ENCODE data around the gene TNP2.
A peak's percentile ranks its signal among the peaks of the same experiment; 100 is the strongest.
"Not testable (repeated sequence)": the region's sequence is repeated elsewhere in the genome, so short reads cannot be mapped to it uniquely, and the experiment has no call there.

TNP2 gene

DNA sequence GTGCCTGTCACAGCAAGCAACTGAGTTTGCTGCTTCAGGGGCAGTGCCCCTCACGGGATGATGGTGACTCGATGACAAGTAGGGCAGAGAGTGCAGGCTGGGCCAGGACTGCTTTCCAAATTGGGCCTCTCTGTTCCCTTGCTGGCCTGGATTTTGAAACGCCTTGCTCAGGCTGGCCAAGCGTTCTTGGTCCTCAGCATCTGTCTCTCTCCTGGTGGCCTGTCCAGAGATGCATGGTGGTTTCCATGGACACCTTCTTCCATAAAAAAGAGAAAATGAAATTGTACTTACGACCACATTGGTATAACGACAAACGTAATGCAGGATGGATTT, 31.4 kb upstream of the TNP2 start:
- DNase-seq (ENCODE audit: low read depth in 3 of 3, low spot score in 1 of 3): no peak

DNA sequence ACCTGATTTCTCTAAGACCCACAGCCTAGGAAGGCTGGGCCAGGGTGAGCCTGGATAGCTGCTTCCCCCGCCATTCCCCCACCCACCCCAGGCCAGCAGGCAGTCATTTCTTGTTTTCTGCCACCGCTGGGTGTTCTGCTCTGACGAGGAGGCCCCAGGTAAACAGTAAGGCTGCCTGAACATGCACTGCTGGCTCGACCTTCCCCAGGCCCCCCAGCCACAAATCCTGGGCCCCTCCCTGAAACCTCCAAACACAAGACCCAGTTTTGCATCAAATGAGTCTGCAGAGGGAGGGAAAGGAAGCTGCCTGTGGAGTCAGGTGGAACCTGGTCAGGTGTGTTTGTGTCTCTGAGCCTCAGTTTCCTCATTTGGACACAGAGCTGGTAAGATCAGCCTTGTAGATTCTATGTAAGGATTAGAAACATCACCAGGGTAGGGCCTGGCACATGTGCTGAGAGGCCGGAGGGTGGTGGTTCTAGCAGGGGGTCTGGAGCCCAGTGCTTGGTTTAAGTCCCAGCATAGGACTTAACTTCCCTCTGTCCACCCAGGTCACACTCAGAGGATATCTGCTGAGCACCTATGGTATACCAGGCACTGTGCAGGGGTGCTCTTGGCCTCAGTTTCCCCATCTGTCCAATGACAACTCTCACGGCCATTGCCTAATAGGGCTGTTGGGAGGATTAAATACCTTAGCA, 30.9 kb upstream of the TNP2 start:
- no peak for DNase-seq (ENCODE audit: low read depth in 3 of 3, low spot score in 1 of 3)

DNA sequence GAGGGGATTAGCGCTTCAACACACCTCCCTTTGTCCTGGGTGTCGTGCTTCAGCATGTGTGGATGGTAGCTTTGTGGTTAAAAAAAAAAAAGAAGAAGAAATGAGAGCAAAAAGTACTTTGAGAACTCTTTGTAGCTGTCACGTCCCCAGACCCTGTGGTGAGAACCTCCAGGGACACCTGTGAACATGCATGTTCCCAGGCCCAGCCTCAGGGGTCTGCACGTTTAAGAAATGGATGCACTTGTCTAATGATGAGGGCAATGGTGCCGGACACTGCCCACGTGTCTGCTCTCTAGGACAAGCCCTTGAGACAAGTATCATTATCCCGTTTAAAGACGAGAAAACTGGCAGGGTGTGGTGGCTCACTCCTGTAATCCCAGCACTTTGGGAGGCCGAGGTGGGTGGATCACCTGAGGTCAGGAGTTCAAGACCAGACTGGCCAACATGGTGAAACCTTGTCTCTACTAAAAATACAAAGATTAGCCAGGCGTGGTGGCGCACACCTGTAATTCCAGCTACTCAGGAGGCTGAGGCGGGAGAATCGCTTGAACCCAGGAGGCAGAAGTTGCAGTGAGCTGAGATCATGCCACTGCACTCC, 29.9 kb upstream of the TNP2 start:
- DNase-seq (ENCODE audit: low read depth in 3 of 3, low spot score in 1 of 3): not testable (repeated sequence)

DNA sequence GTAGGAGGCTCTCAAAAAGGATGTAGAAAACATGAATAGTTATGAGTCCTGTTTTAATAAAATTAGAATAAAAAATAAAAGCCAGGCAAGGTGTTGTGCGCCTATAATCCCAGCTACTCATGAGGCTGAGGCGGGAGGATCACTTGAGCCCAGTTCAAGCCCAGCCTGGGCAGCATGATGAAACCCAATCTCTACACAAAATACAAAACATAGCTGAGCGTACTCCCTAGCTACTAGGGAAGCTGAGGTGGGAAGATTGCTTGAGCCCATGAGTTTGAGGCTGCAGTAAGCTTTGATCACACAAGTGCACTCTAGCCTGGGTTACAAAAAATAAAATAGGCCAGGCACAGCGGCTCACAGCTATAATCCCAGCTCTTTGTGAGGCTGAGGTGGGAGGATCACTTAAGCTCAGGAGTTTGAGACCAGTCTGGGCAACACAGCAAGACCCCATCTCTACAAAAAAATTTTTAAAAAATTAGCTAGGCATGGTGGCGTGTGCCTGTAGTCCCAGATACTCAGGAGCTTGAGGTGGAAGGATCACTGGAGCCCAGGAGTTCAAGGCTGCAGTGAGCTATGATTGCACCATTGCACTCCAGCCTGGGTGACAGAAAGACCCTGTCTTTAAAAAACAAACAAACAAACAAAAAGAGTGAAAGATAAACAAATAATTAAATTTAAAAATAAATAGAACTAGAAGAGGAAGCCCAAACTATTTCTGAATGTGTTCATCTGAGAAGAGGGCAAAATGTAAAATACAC, 29.2 kb upstream of the TNP2 start:
- DNase-seq (ENCODE audit: low read depth in 3 of 3, low spot score in 1 of 3): no peak

DNA sequence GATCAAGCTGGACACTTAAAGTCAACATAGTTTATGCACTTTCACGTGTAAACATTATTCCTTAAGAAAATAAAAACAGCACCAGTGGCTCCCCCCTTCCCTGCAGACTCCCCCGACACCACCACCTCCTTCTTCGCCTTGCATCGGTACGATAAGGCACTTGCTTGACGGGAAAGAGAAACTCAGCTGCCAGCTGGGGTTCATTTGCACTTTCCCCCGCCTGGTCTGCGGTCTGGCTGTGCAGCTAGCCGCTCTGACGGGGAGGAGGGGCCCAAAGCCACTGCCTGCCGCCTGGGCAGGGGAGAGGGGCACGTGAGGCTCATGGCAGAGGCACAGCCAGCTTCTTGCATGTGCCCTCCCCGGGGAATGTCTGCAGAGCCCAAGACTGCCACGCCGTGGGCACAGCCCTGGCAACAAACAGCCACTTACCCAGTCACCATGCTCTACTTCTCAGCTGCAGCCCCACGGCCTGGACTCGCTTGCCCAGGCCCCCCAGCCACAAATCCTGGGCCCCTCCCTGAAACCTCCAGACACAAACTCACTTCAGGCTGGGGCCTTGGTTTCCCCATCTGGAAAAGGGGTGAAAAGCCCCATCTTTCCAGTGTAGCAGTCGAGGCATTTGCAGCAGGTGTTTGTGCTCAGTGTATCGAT, 28.5 kb upstream of the TNP2 start:
- DNase-seq (ENCODE audit: low read depth in 3 of 3, low spot score in 1 of 3): peak; percentile 18 to 40 (median 39)

DNA sequence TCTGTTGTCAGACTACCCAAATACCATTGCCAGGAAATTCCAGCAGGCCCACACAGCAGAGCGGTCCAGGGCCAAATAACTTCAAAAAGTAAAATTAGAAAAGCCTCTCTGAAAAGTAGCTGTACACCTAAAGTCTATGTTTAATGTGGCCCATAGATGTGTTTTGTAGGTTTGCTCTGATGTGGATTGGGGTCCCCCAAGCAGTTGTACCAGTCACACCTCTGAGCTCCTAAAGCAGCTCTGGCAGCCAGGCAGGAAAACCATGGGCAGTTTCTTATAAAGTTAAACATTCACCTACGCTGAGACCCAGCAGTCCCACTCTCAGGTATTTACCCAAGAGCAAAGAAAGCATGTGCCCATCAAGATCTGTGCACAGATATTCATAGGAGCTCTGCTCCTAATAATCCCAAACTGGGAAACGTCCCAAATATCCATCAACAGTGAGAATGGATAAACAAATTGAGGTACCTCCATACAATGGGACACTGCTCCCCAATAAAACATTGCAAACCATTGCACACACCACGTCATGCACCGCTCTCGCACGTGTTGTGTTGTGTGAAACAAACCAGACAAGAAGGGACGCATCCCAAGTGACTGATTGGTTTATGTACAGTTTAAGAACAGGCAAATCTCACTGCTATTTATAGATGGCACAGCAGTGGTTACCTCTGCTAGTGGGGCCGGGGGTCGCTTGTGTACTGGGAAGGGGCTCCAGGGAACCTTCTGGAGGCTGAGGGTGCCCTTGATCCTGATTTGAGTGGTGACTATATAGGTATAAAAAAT, 27.8 kb upstream of the TNP2 start:
- DNase-seq (ENCODE audit: low read depth in 3 of 3, low spot score in 1 of 3): no peak

DNA sequence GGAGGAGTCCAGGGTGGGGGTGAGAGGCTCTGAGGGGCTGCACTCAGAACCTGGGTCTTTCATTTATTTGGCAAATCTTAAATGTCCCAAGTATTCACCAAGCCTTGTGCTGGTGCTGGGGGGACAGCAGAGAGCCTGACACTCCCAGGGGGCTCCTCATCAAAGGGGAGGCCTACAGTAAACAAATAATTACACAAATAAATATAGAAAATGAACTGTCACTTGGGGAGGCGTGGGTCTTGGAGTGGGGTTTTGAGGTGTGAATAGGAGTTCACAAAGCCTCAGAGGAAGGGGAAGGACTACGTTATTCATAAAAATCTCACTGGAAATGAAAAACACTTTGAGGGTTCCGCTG, 27.2 kb upstream of the TNP2 start:
- no peak for DNase-seq (ENCODE audit: low read depth in 3 of 3, low spot score in 1 of 3)

DNA sequence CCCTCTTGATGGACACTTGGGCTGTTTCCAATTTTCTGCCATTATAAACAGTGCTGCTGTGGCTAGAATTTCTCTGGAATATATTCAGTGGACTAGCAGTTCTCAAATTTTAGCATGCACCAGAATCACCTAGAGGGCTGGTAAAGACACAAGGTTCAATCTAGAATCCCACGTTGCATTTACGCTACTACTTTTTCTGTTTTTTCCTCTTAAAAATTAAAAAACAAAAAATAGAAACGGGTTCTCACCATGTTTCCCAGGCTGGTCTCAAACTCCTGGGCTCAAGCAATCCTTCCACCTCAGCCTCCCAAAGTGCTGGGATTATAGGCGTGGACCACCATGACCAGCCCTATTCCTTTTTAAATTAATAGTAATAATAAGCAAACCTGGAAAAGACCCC, 26.5 kb upstream of the TNP2 start:
- no peak for DNase-seq (ENCODE audit: low read depth in 3 of 3, low spot score in 1 of 3)

DNA sequence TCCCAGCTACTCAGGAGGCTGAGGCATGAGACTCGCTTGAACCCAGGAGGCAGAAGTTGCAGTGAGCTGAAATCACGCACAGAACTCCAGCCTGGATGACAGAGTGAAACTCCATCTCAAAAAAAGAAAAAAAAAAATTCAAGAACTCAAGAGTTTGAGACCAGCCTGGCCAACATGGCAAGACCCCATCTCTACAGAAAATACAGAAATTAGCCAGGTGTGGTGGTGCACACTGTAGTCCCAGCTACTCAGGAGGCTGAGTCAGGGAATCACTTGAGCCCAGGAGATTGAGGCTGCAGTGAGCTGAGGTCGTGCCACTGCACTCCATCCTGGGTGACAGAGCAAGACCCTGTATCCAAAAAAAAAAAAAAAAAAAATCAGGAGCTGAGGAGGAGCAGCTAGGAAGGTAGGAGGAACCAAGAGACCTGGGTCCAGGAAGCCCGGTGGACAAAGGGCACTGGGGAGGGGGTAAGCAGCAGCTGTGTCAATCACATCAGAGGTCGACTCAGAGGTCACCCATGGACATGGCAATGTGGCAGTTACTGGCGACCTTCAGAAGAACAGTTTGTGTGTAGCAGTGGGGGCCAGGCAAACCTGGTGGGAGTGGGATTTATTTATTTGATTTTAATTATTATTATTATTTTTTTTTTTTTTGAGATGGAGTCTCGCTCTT, 23.1 kb upstream of the TNP2 start:
- no peak for DNase-seq (ENCODE audit: low read depth in 3 of 3, low spot score in 1 of 3)

DNA sequence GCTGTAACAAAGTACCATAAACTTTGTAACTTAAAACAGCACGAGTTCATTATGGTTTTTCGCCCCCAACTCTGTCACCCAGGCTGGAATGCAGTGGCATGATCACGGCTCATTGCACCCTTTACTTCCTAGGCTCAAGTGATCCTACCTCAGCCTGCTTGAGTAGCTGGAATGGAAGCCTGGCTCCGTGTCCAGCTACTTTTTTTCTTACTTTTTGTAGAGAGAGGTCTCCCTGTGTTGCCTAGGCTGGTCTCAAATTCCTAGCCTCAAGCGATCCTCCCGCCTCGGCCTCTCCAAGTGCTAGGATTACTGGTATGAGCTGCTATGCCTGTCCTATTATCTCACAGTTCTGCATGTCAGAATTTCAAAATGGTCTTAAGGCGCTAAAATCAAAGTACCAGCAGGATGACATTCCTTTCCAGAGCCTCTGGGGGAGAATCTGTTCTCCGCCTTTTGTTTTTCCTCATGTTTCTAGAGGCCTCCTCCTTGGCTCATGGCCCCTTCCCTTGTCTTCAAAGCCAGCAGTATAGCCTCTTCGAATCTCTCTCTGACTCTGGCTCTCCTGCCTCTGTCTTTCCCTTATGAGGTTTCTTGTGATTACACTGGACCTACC, 22.1 kb upstream of the TNP2 start:
- DNase-seq (ENCODE audit: low read depth in 3 of 3, low spot score in 1 of 3): no peak

DNA sequence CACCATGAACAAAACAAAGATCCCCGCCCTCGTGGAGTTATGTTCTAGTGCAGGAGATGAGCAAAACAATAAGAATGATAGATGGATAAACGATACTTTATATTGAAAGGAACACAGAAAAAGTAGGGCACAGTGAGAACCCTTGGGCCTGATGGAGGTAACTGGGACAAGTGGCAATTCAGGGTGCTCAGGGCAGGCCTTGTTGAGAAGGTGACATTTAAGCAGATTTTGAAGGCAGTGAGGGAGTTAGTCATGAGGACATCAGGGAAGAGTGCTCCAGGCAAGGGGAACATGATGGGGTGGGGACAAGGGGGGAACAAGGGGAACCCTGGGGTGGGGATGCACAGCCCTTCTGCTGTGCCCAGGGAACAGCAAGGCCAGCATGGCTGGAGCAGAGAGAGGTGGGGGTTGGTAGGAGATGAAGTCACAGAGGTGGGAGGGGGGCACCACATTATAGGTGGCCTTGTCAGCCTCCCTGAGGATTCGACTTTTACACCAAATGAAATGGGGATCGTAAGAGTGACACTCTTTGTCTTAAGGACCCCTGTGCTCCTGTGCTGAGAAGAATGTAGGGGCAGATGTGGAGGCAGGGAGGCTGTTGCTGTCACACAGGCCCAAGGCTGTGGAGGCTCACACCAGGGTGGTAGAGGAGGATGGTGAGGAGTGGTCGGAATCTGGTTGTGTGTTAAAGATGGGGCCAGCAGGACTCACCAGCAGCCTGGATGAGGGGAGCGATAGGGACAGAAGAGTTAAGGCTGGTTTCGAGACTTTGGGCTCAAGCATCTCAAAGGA, 21.2 kb upstream of the TNP2 start:
- DNase-seq (ENCODE audit: low read depth in 3 of 3, low spot score in 1 of 3): no peak

DNA sequence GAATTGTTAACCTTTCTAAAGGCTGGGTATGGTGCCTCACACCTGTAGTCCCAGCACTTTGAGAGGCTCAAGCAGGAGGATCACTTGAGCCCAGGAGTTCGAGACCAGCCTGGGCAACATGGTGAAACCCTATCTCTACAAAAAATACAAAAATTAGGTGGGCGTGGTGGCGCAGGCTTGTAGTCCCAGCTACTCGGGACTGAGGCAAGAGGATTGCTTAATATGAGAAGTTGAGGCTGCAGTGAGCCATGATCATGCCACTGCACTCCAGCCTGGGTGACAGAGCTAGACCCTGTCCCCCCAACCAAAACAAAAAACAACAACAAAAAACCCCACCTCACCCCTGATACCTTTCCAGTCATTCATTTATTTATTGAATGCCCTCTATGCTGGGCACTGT, 20.6 kb upstream of the TNP2 start:
- not testable (repeated sequence) for DNase-seq (ENCODE audit: low read depth in 3 of 3, low spot score in 1 of 3)

DNA sequence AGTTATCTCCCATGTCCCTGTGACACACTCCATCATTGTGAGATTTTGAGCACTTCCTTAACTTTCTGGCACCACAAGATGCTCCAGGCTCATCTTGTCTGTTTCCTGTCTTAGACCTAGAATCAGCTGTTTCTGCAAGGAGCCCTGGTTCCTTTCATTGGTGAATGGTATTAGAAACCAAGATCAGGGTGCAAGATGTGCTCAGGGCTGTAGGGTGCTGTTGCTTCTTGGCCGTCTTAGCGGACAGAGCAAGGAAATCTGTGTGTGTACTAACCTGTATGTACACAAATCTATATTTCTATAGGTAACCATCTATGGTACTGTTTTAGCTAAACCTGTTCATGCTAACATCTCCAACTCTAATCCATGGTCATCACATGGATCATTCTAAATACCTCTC, 20.1 kb upstream of the TNP2 start:
- DNase-seq (ENCODE audit: low read depth in 3 of 3, low spot score in 1 of 3): no peak

DNA sequence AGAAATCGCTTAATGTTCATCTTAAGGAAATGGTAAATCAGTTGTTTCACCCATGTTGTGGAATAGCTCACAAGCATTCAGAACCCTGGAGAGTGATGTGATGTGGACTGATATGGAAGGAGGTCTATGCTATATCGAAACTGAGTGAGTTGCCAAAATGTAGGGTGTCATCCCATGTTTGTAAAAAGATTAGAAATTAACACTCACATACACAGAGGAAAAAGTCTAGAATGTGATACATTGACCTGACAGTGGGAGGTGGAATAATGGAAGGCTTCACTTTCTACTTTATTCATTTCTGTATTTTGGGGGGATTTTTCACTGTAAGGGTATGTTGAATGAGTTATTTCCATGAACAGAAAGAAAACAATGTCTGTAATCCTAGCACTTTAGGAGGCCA, 16.7 kb upstream of the TNP2 start:
- no peak for DNase-seq (ENCODE audit: low read depth in 3 of 3, low spot score in 1 of 3)

DNA sequence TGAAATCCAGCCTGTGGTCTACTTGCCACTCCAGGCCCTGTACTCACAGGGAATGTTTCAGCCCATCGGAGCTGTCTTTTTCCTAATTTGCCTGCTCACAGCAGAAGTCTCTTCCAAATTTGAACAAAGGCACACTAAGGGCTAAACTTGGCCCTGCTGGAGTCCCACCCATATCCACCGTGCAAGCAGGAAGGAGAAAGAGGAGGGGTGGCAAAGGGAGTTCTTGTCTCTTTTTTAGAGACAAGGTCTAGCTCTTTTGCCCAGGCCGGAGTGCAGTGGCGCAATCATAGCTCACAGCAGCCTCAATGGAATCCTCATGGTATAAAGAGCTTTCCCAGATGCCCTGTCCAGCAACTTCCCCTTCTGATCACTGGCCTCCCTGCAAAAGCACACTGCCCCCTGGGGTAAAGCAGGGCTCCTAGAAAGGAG, 14.7 kb upstream of the TNP2 start:
- DNase-seq (ENCODE audit: low read depth in 3 of 3, low spot score in 1 of 3): no peak

DNA sequence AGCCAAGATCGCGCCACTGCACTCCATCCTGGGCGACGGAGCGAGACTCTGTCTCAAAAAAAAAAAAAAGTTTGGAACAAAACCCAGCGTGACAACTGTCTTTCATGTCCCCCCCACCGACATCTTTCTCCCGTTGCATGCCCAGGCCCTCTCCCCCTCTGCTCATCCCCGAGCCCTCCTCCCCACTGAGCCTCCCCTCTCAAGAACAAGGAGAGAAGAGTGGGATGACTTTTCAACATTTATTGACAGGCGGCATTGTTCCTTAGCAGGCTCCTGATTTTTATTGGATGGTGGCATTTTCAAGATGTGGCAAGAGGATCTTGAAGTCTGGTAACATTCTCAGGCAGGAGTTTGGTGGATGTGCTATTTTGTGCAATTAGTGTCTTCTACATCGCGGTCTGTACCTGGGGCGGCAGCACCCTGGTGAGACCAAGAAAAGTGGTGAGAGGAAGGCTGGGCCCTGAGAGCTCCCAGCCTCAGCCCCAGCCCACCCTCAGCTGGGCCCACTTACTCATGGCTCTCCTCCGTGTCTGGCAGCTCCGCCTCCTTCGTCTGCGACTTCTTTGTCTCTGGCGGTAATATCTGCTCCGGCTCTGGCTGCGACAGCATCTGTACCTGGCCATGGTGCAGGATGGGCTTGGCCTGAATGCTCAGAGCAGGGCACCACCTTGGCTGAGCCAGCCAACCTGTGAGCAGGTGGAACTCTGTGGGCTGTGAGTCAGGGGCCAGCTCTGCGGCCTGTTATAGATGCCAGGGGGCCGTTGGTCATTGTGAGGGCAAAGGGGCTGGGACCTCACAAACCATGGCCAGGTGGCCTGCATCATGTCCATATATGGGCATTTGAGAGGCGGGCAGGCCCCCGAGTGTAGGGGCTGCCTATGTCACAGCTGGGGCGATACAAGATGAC, 11.7 kb upstream of the TNP2 start, which contains the start of gene PRM1:
TSS of gene PRM1 (minus strand) at position 715 of the 907 bp plus-strand sequence. CDS start at position 623, 92 bp downstream.
- no peak for DNase-seq (ENCODE audit: low read depth in 3 of 3, low spot score in 1 of 3)

DNA sequence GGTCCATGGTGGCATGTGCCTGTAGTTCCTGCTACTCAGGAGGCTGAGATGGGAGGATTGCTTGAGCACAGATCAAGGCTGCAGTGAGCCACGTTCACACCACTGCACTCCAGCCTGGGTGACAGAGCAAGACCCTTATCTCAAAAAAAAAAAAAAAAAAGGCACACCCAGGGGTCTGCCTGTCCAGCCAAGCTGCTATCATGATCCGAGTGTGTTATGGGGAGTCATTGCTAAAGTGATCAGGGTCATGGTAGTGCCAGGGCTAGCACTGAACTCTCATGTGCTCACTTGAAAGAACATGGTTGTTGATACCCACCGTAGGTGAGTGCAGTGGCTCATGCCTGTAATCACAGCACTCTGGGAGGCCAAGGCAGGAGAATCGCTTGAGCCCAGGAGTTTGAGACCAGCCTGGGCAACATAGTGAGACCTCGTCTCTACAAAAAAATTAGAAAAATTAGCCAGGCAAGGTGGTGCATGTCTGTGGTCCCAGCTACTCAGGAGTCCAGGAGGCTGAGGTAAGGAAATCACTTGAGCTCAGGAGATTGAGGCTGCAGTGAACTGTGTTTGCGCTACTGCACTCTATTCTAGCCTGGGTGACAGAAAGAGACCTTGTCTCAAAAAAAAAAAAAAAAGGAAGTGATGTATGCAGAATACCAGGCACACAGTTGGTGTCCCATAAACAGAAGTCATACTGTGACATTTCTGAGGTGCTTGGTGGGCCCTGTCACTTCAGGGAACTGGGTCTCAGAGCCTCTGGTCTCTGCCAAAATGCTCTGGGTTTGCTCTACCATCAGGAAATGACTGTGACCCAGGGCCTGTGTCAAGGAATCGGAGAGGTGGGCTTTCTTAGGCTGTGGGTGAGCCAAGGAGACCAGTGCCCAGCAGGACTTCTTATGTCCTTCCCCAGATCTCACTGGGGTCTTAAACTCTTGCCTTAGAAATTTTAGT, 9.8 kb upstream of the TNP2 start:
- DNase-seq (ENCODE audit: low read depth in 3 of 3, low spot score in 1 of 3): no peak
